NCI-H2107 treated with DMSO at 0.1 percent for 48 hours (cell line): ENCODE measurements around the gene CYP2F1.
"Not testable (repeated sequence)": the region's sequence is repeated elsewhere in the genome, so short reads cannot be mapped to it uniquely, and the experiment has no call there.

Experiments
- DNase-seq: peaks from one replicate; lab custom pipeline; 2025; ENCODE audit not compliant: unreplicated experiment; lab: John Stamatoyannopoulos, UW

CYP2F1 gene

GRCh38 chr19:41126765-41127203 lies 12.6 kb downstream of the CYP2F1 start:
- DNase-seq = not testable (repeated sequence)

GRCh38 chr19:41127362-41127761 lies 13.1 kb downstream of the CYP2F1 start:
- not testable (repeated sequence) for DNase-seq

GRCh38 chr19:41127801-41128300 lies 13.6 kb downstream of the CYP2F1 start:
- not testable (repeated sequence) for DNase-seq

DNA sequence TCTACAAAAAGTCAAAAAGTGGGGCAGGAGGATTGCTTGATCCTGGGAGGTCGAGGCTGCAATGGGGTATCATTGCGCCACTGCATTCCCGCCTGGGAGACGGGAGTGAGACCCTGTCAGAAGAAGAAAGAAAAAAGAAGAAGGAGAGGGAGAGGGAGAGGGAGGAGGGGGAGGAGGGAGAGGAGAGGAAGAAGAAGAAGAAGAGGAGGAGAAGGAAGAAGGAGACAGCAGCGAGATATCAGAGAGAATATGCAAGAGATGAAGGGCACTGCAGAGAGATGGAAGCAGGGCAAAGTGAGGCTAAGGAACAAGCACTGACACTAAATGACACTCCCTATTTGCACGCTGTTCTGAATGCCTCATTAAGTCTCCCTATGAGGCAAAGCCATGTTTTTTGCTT lies 14.5 kb downstream of the CYP2F1 start:
- no peak for DNase-seq

- DNase-seq = no peak
Observed at GRCh38 chr19:41131186-41131585, 17.0 kb downstream of the CYP2F1 start.

DNA sequence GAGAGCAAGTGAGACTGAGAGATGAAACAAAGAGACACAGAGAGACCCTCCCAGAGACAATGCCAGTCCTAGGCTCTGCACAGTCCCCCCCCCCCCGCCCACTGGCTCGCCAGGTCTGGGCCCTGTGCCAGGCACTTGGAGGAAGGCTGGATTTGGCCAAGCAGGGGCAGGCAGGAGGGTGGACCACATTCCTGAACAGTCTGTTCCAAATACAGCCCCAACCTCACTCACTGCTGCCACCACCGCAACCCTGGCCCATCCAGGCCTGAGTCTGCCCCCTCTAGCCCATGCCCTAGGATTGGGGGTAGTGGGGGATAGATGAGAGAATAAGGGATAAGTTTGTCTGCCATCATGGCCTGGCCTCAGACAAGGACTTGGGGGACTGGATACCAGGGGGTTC lies 19.0 kb downstream of the CYP2F1 start:
- DNase-seq = no peak

- no peak for DNase-seq
Observed at GRCh38 chr19:41134616-41135015, 20.4 kb downstream of the CYP2F1 start.

GRCh38 chr19:41135390-41136384 lies 21.5 kb downstream of the CYP2F1 start:
- DNase-seq = not testable (repeated sequence)

DNA sequence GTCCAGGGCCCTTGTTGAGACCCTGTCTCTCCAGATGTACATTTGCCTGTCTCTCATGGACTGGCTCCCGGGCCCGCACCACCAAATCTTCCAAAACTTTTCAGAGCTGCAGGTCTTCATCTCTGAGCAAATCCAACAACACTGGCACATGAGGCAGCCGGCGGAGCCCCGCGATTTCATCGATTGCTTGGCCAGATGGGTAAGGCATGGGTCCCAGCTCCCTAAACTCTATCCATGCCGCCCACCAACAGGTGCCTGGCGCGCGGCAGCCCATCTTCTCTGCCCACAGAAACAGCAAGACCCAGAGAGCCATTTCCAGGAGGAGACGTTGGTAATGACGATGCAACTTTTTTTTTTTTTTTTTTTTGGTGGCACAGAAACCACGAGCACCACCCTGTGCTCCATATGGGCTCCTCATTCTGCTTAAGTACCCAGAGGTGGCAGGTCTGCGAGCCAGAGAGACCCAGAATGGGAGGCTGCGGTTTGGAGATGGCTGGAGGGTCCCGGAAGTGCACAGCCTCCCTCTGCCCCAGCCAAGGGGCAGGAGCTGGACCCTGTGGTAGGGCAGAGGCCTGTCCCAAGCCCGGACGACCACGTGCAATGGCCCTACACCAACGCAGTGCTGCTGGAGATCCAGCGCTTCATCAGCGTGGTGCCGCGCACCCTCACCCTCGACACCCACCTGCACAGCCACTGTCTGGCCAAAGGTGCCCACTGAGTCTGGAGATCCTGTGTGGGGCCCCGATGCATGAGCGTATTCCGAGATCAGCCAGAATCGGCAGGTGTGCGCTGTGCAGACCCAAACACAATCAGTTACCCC lies 22.6 kb downstream of the CYP2F1 start:
- DNase-seq = no peak

GRCh38 chr19:41144403-41144802 lies 30.2 kb downstream of the CYP2F1 start:
- peak; percentile 42 for DNase-seq

DNA sequence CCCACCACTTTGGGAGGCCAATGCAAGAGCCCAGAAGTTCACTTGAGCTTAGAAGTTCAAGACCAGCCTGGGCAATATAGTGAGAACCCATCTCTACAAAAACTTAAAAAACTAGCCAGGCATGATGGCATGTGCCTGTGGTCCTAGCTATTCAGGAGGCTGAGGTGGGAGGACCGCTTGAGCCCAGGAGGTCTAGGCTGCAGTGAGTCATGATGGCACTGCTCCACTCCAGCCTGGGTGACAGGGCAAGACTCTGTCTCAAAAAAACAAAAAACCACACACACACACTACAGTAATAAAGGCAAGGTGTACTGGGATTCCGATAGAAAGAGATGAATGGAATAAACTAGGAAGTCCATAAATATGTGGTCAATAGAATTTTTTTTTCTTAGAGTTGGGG lies 35.6 kb downstream of the CYP2F1 start:
- no peak for DNase-seq

DNA sequence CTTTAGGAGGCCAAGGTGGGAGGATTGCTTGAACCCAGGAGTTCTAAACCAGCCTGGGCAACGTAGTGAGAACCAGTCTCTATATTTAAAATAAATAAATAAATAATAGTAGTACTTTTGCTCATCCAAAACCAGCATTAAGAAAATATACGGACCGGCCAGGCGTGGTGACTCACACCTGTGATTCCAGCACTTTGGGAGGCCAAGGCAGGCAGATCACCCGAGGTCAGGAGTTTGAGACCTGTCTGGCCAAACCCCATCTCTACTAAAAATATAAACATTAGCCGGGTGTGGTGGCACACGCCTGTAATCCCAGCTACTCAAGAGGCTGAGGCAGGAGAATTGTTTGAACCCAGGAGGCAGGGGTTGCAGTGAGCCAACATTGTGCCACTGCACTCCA lies 36.8 kb downstream of the CYP2F1 start:
- not testable (repeated sequence) for DNase-seq

GRCh38 chr19:41154060-41154459 lies 39.8 kb downstream of the CYP2F1 start:
- DNase-seq = no peak

DNA sequence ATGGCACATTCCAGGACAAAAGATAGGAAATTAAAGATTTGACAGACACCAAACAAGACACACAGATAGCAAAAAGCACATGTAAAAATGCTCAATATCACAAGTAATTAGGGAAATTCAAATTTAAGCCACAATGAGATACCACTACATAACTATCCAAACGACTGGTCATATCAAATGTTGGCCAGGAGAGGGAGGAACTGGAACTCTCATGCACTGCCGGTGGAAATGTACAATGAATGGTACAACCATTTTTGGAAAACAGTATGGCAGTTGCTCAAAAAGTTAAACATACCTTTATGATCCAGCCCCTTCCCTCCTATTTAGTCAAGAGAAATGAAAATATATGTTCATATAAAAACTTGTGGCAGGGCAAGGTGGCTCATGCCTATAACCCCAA lies 42.0 kb downstream of the CYP2F1 start:
- no peak for DNase-seq

- DNase-seq = no peak
Observed at GRCh38 chr19:41159881-41160280, 45.6 kb downstream of the CYP2F1 start.

DNA sequence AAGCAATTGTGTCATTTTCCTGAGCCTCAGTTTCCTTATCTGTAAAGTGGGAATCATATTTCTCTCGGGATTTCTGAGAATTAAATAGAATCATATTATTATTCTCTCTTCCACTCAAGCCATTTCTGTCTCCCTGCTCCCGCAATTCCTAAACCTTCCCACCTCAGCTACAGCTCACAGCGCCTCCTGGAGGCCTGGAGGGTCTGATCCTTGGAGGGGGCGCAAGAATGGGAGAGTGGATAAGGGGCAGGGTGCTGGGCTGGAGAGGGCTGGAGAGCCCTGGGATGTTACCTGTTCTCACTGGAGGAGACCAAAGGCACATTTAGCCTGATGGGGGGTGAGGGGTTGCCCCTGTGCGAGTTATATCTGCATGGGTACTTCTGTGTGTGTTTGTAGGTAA lies 47.7 kb downstream of the CYP2F1 start:
- DNase-seq = no peak

- no peak for DNase-seq
Observed at GRCh38 chr19:41166944-41167804, 52.9 kb downstream of the CYP2F1 start.

- no peak for DNase-seq
Observed at GRCh38 chr19:41172297-41173164, 58.3 kb downstream of the CYP2F1 start.

GRCh38 chr19:41174297-41174928 lies 60.2 kb downstream of the CYP2F1 start:
- no peak for DNase-seq
